HG03159 (cell line): ENCODE measurements around the gene KCNJ6.
"Not testable (repeated sequence)": the region's sequence is repeated elsewhere in the genome, so short reads cannot be mapped to it uniquely, and the experiment has no call there.

ENCODE experiments used
- ATAC-seq: cut with Tn5 transposase; IDR thresholded peaks from one replicate; pipeline ENCODE4 v1.9.1; 2021; ENCODE audit warnings: mild to moderate bottlenecking, moderate library complexity; ENCODE audit not compliant: unreplicated experiment

Gene KCNJ6

GRCh38 chr21:37619464-37619974 is 296.7 kb downstream of the KCNJ6 start:
- no peak for ATAC-seq

DNA sequence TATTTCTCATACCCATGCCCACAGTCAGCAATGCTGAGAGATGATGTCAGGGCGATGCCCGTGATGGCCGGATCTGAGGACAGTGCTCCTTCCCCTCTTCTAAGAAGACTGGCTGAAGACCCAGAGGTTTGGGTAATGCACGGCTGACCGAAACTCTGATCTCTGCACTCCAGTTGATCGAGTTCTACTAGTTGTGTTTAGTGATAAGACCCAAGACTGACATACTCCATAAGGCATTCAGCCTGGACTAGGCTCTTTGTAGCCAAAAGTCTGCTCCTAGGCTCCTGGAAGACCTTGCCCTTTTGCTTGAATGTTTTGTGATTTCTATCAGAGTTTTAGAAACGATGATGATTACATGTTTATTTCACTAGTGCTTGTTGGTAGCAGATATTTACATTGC is 298.2 kb downstream of the KCNJ6 start:
- no peak for ATAC-seq

- ATAC-seq, result no peak
Observed at GRCh38 chr21:37615962-37616361, 300.3 kb downstream of the KCNJ6 start.

DNA sequence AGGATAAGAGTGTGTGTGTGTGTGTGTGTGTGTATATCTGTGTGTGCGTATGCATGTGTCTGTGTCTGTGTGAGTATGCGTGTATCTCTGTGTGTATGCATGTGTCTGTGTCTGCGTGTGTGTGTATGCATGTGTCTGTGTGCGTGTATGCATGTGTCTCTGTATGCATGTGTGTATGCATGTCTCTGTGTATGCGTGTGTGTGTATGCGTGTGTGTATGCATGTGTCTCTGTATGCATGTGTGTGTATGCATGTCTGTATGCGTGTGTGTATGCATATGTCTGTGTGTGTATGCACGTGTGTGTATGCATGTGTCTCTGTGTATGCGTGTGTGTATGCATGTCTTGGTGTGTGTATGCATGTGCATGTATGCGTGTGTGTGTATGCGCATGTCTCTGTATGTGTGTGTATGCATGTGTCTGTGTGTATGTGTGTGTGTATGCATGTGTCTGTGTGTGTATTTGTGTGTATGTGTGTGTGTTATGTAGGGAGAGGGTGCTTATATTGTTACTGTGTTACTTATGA is 301.8 kb downstream of the KCNJ6 start:
- ATAC-seq, result no peak

DNA sequence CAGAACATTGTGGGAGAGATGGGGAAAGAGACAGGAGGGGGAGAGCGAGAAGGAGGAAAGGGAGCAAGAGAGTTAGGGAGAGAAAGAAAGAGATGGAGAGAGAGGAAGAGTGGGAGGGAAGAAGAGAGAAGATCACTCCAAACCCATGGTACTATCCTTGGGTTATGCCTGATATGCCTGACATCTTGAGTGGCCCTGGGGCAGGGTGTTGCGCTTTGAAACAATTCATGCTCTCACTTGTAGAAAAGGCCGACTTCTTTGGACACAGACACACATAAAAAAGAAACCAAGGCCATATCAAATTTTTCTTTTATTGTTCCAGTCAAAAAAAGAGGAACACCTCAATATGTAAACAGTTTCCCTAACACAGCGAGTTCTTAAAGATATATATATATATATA is 309.2 kb downstream of the KCNJ6 start:
- no peak for ATAC-seq

GRCh38 chr21:37606549-37606948 is 309.7 kb downstream of the KCNJ6 start:
- ATAC-seq, result no peak

DNA sequence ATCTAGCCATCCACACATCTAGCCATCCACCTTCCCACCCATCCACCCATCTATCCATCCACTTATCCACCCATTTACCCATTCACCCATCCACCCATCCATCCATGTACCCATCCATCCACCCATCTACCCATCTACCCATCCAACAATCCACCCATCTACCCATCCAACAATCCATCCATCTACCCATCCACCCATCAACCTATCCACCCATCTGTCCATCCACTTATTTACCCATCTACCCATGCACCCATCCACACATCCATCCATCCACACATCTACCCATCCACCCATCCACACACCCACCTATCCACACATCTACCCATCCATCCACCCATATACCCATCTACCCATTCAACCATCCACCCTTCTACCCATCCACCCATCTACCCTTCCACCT is 311.3 kb downstream of the KCNJ6 start:
- ATAC-seq, result no peak

- ATAC-seq, result no peak
Observed at GRCh38 chr21:37603129-37603528, 313.1 kb downstream of the KCNJ6 start.

DNA sequence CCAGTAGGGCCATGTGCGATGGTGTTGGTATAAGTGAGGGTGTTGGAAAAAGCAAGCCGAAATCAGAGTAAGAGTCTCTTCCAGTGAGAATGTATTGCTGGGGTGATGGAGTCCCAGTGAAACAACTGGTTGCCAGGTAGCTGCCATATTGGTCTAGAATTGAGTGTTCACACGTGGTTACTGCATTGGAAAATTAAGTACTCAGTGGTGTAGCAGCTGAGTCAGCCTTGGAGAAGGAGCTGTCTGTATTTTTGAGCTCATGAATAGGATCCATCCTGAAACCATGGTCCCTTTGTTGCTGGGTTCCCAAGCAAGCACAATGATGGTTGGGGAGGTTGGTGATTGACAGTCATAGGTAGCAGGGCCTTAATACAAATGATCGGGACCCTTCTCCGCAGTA is 314.3 kb downstream of the KCNJ6 start:
- no peak for ATAC-seq

GRCh38 chr21:37601027-37601426 is 315.2 kb downstream of the KCNJ6 start:
- ATAC-seq, result no peak

DNA sequence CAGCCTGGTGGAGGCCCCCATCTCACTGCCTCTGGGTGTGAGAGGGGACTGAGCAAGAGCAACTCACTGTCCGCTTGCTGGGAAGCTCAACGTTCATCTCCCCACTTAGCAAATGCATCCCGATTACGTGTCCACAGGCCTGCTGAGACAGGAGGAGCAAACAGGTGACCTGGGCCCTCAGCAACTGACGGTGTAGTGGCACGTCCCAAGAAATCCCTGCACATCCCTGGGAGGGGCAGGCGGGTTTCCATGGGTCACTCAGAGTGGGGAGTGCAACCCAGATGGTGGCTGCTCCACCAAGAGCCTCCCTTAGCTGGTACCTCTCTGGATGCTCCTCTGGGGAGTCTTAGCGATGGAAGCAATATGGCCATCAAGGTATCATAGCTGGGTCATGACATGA is 320.3 kb downstream of the KCNJ6 start:
- no peak for ATAC-seq

DNA sequence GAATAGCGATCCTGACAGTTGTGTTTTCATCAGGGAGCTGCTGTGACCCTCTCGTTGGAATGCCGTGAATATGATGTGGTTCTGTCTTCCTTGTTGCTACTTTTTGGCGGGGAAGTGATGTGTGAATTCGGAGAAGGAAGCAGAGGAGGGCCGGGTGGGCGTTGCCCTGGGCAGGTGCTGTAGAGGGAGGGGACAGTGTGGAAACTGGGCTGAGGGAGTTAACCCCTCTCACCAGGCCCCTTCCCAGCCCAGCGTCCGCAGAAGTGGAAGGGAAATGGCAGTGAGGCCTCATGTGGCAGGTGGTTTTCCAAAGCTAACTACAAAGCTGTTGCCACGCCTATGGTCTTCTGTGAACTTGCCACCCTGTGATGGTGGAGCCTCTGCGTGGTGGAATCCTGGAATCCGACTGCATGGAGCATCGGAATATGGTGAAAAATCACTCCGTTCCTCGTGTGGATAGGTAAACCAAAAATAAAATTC is 321.7 kb downstream of the KCNJ6 start:
- no peak for ATAC-seq

- no peak for ATAC-seq
Observed at GRCh38 chr21:37593740-37594471, 322.4 kb downstream of the KCNJ6 start.

DNA sequence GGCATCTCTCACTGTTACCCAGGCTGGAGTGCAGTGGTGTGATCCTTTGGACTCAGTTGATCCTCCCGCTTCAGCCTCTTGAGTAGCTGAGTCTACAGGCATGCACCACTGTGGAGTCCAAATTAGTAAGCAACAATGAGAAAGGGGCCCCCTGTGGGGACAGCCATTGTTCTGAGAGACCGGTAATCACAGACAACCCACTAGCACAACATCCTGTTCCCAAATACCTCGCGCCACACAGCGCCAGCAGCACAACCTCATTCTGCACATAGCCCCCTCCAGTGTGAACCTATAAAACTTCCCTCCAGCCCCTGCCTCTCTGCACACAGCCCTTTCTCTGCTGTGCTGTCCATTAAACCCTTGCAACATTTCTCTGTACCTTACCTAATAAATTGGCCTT is 323.2 kb downstream of the KCNJ6 start:
- ATAC-seq, result no peak

- no peak for ATAC-seq
Observed at GRCh38 chr21:37592496-37592895, 323.8 kb downstream of the KCNJ6 start.

- ATAC-seq, result not testable (repeated sequence)
Observed at GRCh38 chr21:37591994-37592393, 324.3 kb downstream of the KCNJ6 start.

- ATAC-seq, result not testable (repeated sequence)
Observed at GRCh38 chr21:37590836-37591235, 325.4 kb downstream of the KCNJ6 start.

GRCh38 chr21:37588644-37589043 is 327.6 kb downstream of the KCNJ6 start:
- ATAC-seq, result not testable (repeated sequence)

DNA sequence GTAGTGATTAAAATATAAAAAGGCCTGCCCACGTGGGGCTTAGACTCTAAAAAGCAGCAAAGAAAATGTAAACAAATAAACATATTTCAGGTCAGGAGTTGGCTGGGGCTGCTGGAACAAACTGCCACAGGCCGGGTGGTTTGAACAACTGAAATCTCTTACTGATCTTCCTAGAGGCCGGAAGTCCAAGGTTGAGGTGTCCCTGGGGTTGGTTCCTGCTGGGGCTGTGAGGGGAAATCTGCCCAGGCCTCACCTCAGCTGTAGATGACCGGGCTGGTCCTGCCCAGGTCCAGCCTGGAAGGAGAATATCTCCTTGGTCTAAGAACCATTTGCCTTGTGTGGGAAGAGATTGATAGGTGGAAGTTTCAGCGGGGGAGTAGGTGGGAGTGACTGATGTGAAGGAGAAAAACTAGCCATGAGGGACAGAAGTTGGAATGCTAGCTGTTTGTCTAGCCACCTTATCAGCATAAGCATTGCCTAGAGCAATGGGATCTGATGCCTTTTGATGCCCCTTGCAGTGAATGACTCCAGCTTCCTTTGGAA is 328.6 kb downstream of the KCNJ6 start:
- ATAC-seq, result no peak

GRCh38 chr21:37587203-37587602 is 329.1 kb downstream of the KCNJ6 start:
- no peak for ATAC-seq

- no peak for ATAC-seq
Observed at GRCh38 chr21:37582590-37582989, 333.7 kb downstream of the KCNJ6 start.

- ATAC-seq, result no peak
Observed at GRCh38 chr21:37580666-37581065, 335.6 kb downstream of the KCNJ6 start.
